GM18519 (cell line): ENCODE results near the gene GDPD5.

Experiments
- ATAC-seq: cut with Tn5 transposase; IDR thresholded peaks from one replicate; pipeline ENCODE4 v1.9.1; 2021; ENCODE audit warnings: mild to moderate bottlenecking, moderate library complexity; ENCODE audit not compliant: unreplicated experiment, low FRiP score

Gene GDPD5, protein sequence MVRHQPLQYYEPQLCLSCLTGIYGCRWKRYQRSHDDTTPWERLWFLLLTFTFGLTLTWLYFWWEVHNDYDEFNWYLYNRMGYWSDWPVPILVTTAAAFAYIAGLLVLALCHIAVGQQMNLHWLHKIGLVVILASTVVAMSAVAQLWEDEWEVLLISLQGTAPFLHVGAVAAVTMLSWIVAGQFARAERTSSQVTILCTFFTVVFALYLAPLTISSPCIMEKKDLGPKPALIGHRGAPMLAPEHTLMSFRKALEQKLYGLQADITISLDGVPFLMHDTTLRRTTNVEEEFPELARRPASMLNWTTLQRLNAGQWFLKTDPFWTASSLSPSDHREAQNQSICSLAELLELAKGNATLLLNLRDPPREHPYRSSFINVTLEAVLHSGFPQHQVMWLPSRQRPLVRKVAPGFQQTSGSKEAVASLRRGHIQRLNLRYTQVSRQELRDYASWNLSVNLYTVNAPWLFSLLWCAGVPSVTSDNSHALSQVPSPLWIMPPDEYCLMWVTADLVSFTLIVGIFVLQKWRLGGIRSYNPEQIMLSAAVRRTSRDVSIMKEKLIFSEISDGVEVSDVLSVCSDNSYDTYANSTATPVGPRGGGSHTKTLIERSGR

GRCh38 chr11:75525433-75526191 lies at the start of gene GDPD5:
Gene GDPD5 (minus strand): TSS chr11:75525941. CDS start chr11:75477735, 48,206 bp downstream.
- ATAC-seq = peak; percentile 56

DNA sequence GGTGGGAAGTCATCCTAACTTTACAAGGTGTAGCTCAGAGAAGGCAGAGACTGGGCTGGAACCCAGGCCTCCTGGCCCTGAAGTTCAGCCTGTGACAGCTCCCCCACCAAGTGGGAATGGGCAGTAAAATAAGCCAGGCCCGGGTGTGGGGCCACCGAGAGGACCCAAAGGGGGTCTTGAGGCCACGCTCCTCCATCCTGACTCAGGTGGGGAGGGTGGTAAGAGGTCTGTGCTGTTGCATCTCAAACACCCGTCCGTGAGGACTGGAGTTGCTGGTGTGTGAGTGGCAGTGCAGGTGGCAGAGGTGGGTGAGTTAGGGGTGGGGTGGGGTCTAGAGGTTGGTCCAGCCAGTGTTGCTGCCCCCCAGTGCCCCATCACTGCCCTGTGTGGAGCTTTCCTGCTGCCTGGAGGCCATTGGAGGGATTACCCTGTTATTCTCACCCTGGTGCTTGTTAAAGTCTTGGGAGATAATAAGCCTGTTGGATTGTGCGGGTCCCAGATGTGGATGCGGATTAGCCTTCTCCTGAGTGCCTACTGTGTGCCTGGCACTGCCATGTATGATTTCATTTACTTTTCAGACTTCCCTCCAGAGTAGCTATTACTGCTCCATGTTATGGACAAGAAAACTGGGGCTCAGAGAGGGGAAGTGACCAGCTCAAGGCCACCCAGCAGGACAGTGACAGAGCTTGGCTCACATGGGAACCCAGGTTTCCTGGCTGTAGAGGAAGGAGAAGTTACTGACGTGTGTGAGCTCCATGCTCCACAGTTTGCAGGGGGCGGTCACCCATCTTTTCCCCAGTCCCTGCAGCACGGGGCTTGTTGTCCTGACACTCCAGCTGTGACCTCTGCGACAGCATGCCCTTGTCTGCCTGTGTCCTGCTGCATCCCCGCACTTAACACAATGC lies 49.2 kb upstream of the GDPD5 start:
- ATAC-seq = no peak

- ATAC-seq = no peak
Observed at GRCh38 chr11:75572744-75573143, 47.0 kb upstream of the GDPD5 start.

- no peak for ATAC-seq
Observed at GRCh38 chr11:75571625-75572024, 45.9 kb upstream of the GDPD5 start.

GRCh38 chr11:75570559-75571139 lies 44.9 kb upstream of the GDPD5 start:
- no peak for ATAC-seq

DNA sequence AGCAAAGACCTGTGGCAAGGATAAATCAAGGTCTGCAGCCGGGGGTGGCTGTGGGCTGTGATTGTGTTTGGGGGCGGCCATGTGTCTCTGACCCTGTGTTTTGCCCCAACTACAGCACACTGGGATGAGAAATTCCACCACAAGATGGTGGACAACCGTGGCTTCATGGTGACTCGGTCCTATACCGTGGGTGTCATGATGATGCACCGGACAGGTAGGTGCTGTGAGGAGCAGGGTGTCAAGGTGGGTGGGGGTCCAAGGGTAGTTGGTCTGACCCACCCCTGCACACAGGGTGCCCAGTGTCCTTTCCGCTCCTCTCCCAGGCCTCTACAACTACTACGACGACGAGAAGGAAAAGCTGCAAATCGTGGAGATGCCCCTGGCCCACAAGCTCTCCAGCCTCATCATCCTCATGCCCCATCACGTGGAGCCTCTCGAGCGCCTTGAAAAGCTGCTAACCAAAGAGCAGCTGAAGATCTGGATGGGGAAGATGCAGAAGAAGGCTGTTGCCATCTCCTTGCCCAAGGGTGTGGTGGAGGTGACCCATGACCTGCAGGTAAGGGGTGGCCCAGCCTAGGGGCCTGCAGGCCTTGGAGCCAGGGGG lies 43.0 kb upstream of the GDPD5 start:
- no peak for ATAC-seq

DNA sequence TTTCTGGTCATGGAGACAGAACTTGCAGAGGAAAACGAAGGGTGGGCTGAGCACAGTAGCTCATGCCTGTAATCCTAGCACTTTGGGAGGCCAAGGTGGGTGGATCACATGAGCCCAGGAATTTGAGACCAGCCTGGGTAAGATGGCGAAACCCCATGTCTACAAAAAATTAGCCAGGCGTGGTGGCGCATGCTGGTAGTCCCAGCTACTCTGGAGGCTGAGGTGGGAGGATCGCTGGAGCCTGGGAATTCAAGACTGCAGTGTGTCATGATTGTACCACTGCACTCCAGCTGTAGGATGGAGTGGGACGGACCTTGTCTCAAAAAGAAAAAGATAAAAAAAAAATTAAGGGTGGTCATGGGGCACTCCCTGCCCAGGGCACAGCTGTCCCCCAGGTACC lies 42.2 kb upstream of the GDPD5 start:
- ATAC-seq = no peak

DNA sequence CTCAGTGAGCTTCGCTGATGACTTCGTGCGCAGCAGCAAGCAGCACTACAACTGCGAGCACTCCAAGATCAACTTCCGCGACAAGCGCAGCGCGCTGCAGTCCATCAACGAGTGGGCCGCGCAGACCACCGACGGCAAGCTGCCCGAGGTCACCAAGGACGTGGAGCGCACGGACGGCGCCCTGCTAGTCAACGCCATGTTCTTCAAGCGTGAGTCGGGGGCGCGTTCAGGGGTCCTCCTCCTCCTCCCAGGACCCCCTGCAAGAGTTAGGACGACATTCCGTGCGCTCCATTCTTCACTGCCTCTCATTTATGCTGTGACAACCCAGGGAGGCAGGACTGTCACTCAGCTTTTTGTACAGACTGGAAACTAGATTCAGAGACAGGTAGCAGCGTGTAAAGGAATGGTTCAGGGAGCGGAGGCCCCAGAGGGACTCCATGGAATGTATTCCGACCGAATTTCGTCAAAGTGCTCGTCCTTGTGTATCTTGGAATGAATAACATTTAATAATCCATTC lies 41.1 kb upstream of the GDPD5 start:
- no peak for ATAC-seq

DNA sequence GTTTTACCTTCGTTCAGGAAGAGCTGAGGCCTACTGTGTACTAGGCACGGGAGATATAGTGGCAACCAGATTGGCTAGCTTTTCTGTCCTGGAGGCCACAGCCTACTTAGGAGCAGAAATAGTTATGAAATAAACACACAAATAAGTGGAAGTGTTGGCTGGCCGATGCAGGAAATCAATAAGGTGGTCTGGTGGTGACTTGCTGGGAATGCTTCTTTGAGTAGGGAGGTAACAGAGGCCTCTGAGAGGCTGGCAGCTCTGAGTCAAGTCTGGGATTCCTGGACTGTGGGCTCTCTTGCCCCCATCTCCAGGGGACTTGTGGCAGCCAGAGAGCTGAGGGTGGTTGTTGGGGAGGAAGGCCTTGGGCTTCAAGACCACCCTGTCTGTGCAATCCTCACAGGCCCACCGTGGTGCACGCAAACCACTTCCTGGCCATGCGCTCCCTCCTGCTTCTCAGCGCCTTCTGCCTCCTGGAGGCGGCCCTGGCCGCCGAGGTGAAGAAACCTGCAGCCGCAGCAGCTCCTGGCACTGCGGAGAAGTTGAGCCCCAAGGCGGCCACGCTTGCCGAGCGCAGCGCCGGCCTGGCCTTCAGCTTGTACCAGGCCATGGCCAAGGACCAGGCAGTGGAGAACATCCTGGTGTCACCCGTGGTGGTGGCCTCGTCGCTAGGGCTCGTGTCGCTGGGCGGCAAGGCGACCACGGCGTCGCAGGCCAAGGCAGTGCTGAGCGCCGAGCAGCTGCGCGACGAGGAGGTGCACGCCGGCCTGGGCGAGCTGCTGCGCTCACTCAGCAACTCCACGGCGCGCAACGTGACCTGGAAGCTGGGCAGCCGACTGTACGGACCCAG lies 40.4 kb upstream of the GDPD5 start:
- no peak for ATAC-seq

GRCh38 chr11:75565221-75565814 lies 39.6 kb upstream of the GDPD5 start:
- no peak for ATAC-seq

- no peak for ATAC-seq
Observed at GRCh38 chr11:75563978-75564552, 38.3 kb upstream of the GDPD5 start.

DNA sequence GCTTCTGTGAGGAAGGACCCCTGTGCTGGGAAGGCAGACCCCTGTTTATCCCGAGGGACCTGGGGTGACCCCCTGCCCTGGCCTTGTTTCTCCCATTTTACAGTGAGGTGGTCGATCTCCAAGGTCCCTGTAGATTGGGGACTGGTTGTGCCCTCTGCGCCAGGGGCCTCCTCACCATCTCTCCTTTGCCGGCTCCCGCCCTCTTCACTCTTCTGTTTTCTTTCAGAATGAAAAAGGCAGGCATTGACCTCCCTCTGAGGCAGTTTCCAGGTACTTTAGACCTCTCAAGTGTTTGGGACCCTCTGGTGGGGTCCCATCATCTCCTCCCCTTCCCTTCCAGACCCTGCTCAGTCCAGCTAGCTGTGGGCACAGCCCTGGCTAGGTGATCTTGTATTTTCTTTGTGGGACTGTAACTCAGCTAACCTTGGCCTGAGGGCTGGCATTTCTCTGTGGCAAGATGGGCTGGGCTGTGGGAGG lies 37.8 kb upstream of the GDPD5 start:
- ATAC-seq = no peak

GRCh38 chr11:75562836-75563484 lies 37.2 kb upstream of the GDPD5 start:
- ATAC-seq = no peak

GRCh38 chr11:75562048-75562835 lies 36.5 kb upstream of the GDPD5 start, which contains the start of gene SERPINH1:
Gene SERPINH1 (plus strand): TSS chr11:75562253. CDS start chr11:75566350, 4,097 bp downstream.
- no peak for ATAC-seq

GRCh38 chr11:75561426-75562047 lies 35.8 kb upstream of the GDPD5 start:
- no peak for ATAC-seq

- ATAC-seq = no peak
Observed at GRCh38 chr11:75560644-75561043, 34.9 kb upstream of the GDPD5 start.
